Pons (tissue), 1 donor: ENCODE measurements around the gene TRMT61A.
A peak's percentile ranks its signal among the peaks of the same experiment; 100 is the strongest.
"Not testable (repeated sequence)": the region's sequence is repeated elsewhere in the genome, so short reads cannot be mapped to it uniquely, and the experiment has no call there.

Experiments
- DNase-seq: peaks from one replicate; pipeline ENCODE4 v3.0.0-alpha.2; 2016; ENCODE audit warnings: low spot score

The TRMT61A gene

GRCh38 chr14:103522649-103523574 is 6.1 kb upstream of the TRMT61A start, which contains the start of gene CKB:
CKB (minus strand) TSS chr14:103522830; CDS start chr14:103522493, 337 bp downstream.
- DNase-seq, result peak; percentile 76

- DNase-seq, result no peak
These were observed 5.4 kb upstream of the TRMT61A start for GRCh38 chr14:103523575-103523954.

- DNase-seq, result no peak
These were observed 4.7 kb upstream of the TRMT61A start for GRCh38 chr14:103524002-103524935.

- DNase-seq, result not testable (repeated sequence)
These were observed 3.4 kb upstream of the TRMT61A start for GRCh38 chr14:103525430-103526246.

- no peak for DNase-seq
These were observed 2.6 kb upstream of the TRMT61A start for GRCh38 chr14:103526247-103526913.

- DNase-seq, result no peak
These were observed 2.1 kb upstream of the TRMT61A start for GRCh38 chr14:103526914-103527248.

- DNase-seq, result no peak
These were observed 1.4 kb upstream of the TRMT61A start for GRCh38 chr14:103527408-103528145.

- DNase-seq, result no peak
These were observed 830 bp upstream of the TRMT61A start for GRCh38 chr14:103528146-103528586.

GRCh38 chr14:103529383-103530365 is 678 bp downstream of the TRMT61A start:
- no peak for DNase-seq

GRCh38 chr14:103530390-103530789 is 1.4 kb downstream of the TRMT61A start:
- DNase-seq, result no peak

GRCh38 chr14:103530831-103531230 is 1.8 kb downstream of the TRMT61A start:
- DNase-seq, result no peak

- no peak for DNase-seq
These were observed 2.6 kb downstream of the TRMT61A start for GRCh38 chr14:103531421-103532215.

- DNase-seq, result no peak
These were observed 3.5 kb downstream of the TRMT61A start for GRCh38 chr14:103532216-103533136.

GRCh38 chr14:103533137-103533998 is 4.4 kb downstream of the TRMT61A start:
- DNase-seq, result no peak

- no peak for DNase-seq
These were observed 5.1 kb downstream of the TRMT61A start for GRCh38 chr14:103533999-103534575.

GRCh38 chr14:103534576-103535061 is 5.6 kb downstream of the TRMT61A start:
- DNase-seq, result no peak
